Measurements from ENCODE around the gene CFAP210. TPM values are rescaled to one million over a fixed set of nuclear protein-coding genes. Genes with fewer than 3 reads are reported as not detected.

Gene CFAP210
- total RNA-seq, 6 experiments from 2014 or later: 0.10 to 0.19 (median 0.13) TPM; not detected in 2

DNA sequence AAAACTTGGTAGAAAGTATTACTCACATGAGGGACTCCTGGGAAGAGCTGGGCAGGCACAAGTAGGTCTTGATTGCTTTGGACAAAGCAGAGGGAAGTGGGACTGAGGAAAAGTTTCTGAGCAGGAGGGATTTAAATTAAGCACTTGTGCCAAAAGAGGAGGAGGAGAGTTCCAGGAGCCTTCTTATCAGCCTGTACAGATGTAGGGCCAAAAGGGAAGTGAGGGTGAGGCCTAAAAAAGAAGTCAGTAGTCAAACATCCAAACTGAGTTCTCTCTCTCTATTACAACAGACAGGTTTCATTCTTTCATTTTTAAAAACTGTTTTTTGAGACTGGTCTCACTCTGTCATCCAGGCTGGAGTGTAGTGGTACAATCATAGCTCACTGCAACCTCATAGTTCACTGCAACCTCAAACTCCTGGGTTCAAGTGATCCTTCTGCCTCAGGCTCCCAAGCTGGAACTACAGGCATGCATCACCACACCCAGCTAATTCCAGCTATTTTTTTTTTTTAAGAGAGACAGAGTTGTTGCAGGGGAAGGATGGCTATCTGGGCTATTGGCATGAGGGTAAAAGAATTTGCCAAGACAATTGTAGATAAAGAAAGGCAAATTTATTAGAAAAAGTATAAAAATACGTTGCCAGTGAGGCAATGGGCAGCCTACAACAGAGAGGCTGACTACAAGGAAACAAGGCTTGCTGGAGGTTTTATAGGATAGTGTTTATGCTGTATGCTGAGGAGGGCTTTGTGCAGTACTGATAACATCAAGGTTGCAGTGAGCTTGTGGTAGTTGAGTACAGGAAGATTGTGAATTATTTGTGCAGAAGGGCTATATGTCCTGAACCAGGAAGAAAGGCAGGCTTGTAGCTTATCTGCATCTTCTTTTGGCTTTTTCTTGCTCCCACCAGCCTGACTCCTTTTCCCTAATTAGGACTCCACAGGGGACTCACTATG, 29.0 kb downstream of the CFAP210 start:
- H3K4me3 Mint-ChIP-seq: peak overlapping the region; percentile 38
- peak; percentile 43 for DNase-seq
- H3K27me3 Mint-ChIP-seq (ENCODE audit: insufficient read depth): peaks cover 3% of the 10 kb centered on the region
- peaks cover 24% of the 10 kb centered on the region for H3K4me1 Mint-ChIP-seq (ENCODE audit: low read depth)
- H3K9me3 Mint-ChIP-seq: no peaks in the 10 kb centered on the region
- TF ChIP-seq, protein P1, sequence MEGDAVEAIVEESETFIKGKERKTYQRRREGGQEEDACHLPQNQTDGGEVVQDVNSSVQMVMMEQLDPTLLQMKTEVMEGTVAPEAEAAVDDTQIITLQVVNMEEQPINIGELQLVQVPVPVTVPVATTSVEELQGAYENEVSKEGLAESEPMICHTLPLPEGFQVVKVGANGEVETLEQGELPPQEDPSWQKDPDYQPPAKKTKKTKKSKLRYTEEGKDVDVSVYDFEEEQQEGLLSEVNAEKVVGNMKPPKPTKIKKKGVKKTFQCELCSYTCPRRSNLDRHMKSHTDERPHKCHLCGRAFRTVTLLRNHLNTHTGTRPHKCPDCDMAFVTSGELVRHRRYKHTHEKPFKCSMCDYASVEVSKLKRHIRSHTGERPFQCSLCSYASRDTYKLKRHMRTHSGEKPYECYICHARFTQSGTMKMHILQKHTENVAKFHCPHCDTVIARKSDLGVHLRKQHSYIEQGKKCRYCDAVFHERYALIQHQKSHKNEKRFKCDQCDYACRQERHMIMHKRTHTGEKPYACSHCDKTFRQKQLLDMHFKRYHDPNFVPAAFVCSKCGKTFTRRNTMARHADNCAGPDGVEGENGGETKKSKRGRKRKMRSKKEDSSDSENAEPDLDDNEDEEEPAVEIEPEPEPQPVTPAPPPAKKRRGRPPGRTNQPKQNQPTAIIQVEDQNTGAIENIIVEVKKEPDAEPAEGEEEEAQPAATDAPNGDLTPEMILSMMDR (IDR thresholded peaks at IDR 0.05): no peak
- peak overlapping the region; percentile 90 for H3K27ac Mint-ChIP-seq
- no peaks in the 10 kb centered on the region for H3K36me3 Mint-ChIP-seq (ENCODE audit: low read depth)

GRCh38 chr2:169664600-169664977, 29.6 kb downstream of the CFAP210 start:
- TF ChIP-seq, protein P1 (IDR thresholded peaks at IDR 0.05): no peak
- Mint-ChIP-seq H3K4me3 (peak overlapping the region; percentile 38), H3K4me1 (ENCODE audit: low read depth) (peaks cover 21% of the 10 kb centered on the region), H3K9me3 (no peaks in the 10 kb centered on the region), H3K27me3 (ENCODE audit: insufficient read depth) (peaks cover 3% of the 10 kb centered on the region), H3K27ac (peak overlapping the region; percentile 90), H3K36me3 (ENCODE audit: low read depth) (no peaks in the 10 kb centered on the region)
- peak; percentile 57 for DNase-seq

GRCh38 chr2:169663247-169663646, 31.0 kb downstream of the CFAP210 start:
- H3K4me1 Mint-ChIP-seq (ENCODE audit: low read depth): peaks cover 21% of the 10 kb centered on the region
- TF ChIP-seq, protein P1 (IDR thresholded peaks at IDR 0.05): no peak
- DNase-seq: no peak
- no peak overlapping the region for H3K27ac Mint-ChIP-seq
- no peak overlapping the region for H3K4me3 Mint-ChIP-seq
- no peaks in the 10 kb centered on the region for H3K36me3 Mint-ChIP-seq (ENCODE audit: low read depth)
- no peaks in the 10 kb centered on the region for H3K9me3 Mint-ChIP-seq
- peaks cover 3% of the 10 kb centered on the region for H3K27me3 Mint-ChIP-seq (ENCODE audit: insufficient read depth)

DNA sequence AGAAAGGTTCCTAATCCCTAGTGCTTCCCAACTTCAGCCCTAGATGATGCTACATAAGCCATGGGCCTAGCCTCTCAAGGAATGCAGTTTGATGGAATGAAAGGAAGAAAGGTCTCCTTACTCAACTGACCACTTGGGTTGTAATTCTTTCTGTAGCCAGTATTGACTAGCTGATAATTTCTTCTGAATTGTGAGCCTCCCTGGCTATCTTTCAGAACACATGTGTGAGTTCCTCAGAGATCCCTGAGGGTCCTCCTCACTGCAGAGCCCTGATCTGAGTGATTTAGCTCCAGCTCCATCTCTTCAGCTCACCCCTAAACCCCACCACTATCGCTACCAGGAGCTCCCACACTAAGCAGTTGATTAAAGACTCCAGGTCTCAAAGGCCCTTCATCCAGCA, 31.5 kb downstream of the CFAP210 start:
- H3K27me3 Mint-ChIP-seq (ENCODE audit: insufficient read depth): peaks cover 3% of the 10 kb centered on the region
- DNase-seq: no peak
- no peak overlapping the region for H3K27ac Mint-ChIP-seq
- no peaks in the 10 kb centered on the region for H3K9me3 Mint-ChIP-seq
- no peak overlapping the region for H3K4me3 Mint-ChIP-seq
- peaks cover 21% of the 10 kb centered on the region for H3K4me1 Mint-ChIP-seq (ENCODE audit: low read depth)
- TF ChIP-seq, protein P1 (IDR thresholded peaks at IDR 0.05): no peak
- H3K36me3 Mint-ChIP-seq (ENCODE audit: low read depth): no peaks in the 10 kb centered on the region

- TF ChIP-seq, protein P1 (IDR thresholded peaks at IDR 0.05): no peak
These were observed 32.9 kb downstream of the CFAP210 start for GRCh38 chr2:169661265-169661664.

More at GRCh38 chr2:169661265-169661664, 32.9 kb downstream of the CFAP210 start:
- no peaks in the 10 kb centered on the region for H3K9me3 Mint-ChIP-seq
- no peak for DNase-seq
- H3K27me3 Mint-ChIP-seq (ENCODE audit: insufficient read depth): peaks cover 3% of the 10 kb centered on the region
- H3K4me1 Mint-ChIP-seq (ENCODE audit: low read depth): peaks cover 21% of the 10 kb centered on the region
- H3K27ac Mint-ChIP-seq: no peak overlapping the region
- H3K4me3 Mint-ChIP-seq: no peak overlapping the region
- H3K36me3 Mint-ChIP-seq (ENCODE audit: low read depth): no peaks in the 10 kb centered on the region
